SK-N-SH (cell line): Measurements from ENCODE around the gene ADAMTS15. TPM values are rescaled to one million over a fixed set of nuclear protein-coding genes. Genes with fewer than 3 reads are reported as not detected.

Source experiments
- CTCF ChIA-PET: fragments of 300-600, 350-600 bp; formaldehyde crosslinking; extraction: SDS; loops from one replicate; lab custom pipeline; 2021; lab: Yijun Ruan, JAX
- POLR2A ChIA-PET: fragments of 350-600 bp; sonication (Branson Sonifier 250); formaldehyde crosslinking; extraction: SDS; loops from one replicate; lab custom pipeline; 2020; ENCODE audit warnings: antibody characterized with exemption, inconsistent platforms; lab: Yijun Ruan, JAX
- DNase-seq: peaks from one replicate; pipeline ENCODE4 v3.0.0; 2012
- H2AFZ ChIP-seq: fragments of 200-600 bp; sonication (generic); 2 replicates; pipeline ENCODE4 v1.8.1; 2016; ENCODE audit warnings: antibody characterized with exemption, mild to moderate bottlenecking, low read depth
- H3F3A ChIP-seq: fragments of 200-600 bp; sonication (generic); replicated peaks from 2 replicates; pipeline ENCODE3; 2016; ENCODE audit warnings: antibody characterized with exemption, mild to moderate bottlenecking; ENCODE audit not compliant: insufficient read depth
- H3K27ac ChIP-seq, 2 experiments: fragments of 200-500 bp in 1 of 2; fragments of 200-600 bp in 1 of 2; sonication (Bioruptor generic) in 1 of 2; sonication (generic), shearing (Covaris generic) in 1 of 2; 2 replicates each; pipeline versions ENCODE4 v1.5.1 to v1.6.1; 2014 to 2016; ENCODE audit warnings: low read depth in 2 of 2, inconsistent platforms in 1 of 2, low read length in 1 of 2, mild to moderate bottlenecking in 1 of 2, mixed read lengths in 1 of 2
- H3K27me3 ChIP-seq: fragments of 200-600 bp; sonication (generic), shearing (Covaris generic); 2 replicates; pipeline ENCODE4 v1.6.1; 2016; ENCODE audit warnings: mixed run types; ENCODE audit not compliant: insufficient read depth
- H3K36me3 ChIP-seq, 2 experiments: fragments of 200-500 bp in 1 of 2; fragments of 200-600 bp in 1 of 2; sonication (Bioruptor generic) in 1 of 2; sonication (generic) in 1 of 2; replicated peaks in 1 of 2; 2 replicates each; pipeline versions ENCODE3 to v1.5.1; 2014 to 2016; ENCODE audit warnings: low read length in 1 of 2, mild to moderate bottlenecking in 1 of 2; ENCODE audit not compliant: insufficient read depth in 2 of 2, control insufficient read depth in 1 of 2
- H3K4me1 ChIP-seq, 2 experiments: fragments of 200-500 bp in 1 of 2; fragments of 200-600 bp in 1 of 2; sonication (Bioruptor generic) in 1 of 2; sonication (generic), shearing (Covaris generic) in 1 of 2; 2 replicates each; pipeline versions ENCODE4 v1.5.1 to v1.6.1; 2014 to 2016; ENCODE audit warnings: low read depth in 1 of 2, low read length in 1 of 2, mixed run types in 1 of 2; ENCODE audit not compliant: insufficient read depth in 2 of 2, control insufficient read depth in 1 of 2
- H3K4me2 ChIP-seq: fragments of 200-600 bp; sonication (generic), shearing (Covaris generic); 2 replicates; pipeline ENCODE4 v1.6.1; 2017; ENCODE audit warnings: mixed run types
- H3K4me3 ChIP-seq, 2 experiments: fragments of 200-500 bp in 1 of 2; fragments of 200-600 bp in 1 of 2; sonication (Bioruptor generic) in 1 of 2; sonication (generic), shearing (Covaris generic) in 1 of 2; 2 replicates each; pipeline versions ENCODE4 v1.5.1 to v1.8.1; 2014 to 2016; ENCODE audit warnings: low read depth in 2 of 2, inconsistent platforms in 1 of 2, low read length in 1 of 2, mild to moderate bottlenecking in 1 of 2, mixed read lengths in 1 of 2, moderate library complexity in 1 of 2
- H3K79me2 ChIP-seq: fragments of 200-600 bp; sonication (generic); 2 replicates; pipeline ENCODE4 v1.8.1; 2017; ENCODE audit warnings: mild to moderate bottlenecking; ENCODE audit not compliant: insufficient read depth
- H3K9ac ChIP-seq: fragments of 200-600 bp; sonication (generic); 2 replicates; pipeline ENCODE4 v1.6.1; 2017; ENCODE audit warnings: mixed run types
- H3K9me2 ChIP-seq: fragments of 200-600 bp; sonication (generic); 2 replicates; pipeline ENCODE4 v1.6.1; 2017; ENCODE audit warnings: mixed run types
- H3K9me3 ChIP-seq: fragments of 200-600 bp; sonication (generic); 2 replicates; pipeline ENCODE4 v1.6.1; 2017; ENCODE audit warnings: mixed run types, mild to moderate bottlenecking, moderate library complexity
- H4K20me1 ChIP-seq: fragments of 200-600 bp; sonication (generic); 2 replicates; pipeline ENCODE4 v1.6.1; 2017; ENCODE audit warnings: mild to moderate bottlenecking, mixed run types; ENCODE audit not compliant: insufficient read depth
- ELF1 ChIP-seq: IDR thresholded peaks from 2 replicates; pipeline ENCODE4 v1.4.0; 2012
- FOXM1 ChIP-seq: IDR thresholded peaks from 2 replicates; pipeline ENCODE4 v1.4.0; 2012; ENCODE audit warnings: low read depth, mild to moderate bottlenecking
- JUND ChIP-seq: IDR thresholded peaks from 2 replicates; pipeline ENCODE4 v1.4.0; 2012
- MAX ChIP-seq: IDR thresholded peaks from 2 replicates; pipeline ENCODE4 v1.4.0; 2012; ENCODE audit warnings: low read depth
- MXI1 ChIP-seq: IDR thresholded peaks from 2 replicates; pipeline ENCODE4 v1.6.1; 2012; ENCODE audit warnings: mild to moderate bottlenecking, low read depth, low read length, improper control_type of control experiment
- NFIC ChIP-seq: IDR thresholded peaks from 2 replicates; pipeline ENCODE4 v1.4.0; 2012; ENCODE audit warnings: borderline replicate concordance
- PBX3 ChIP-seq: IDR thresholded peaks from 2 replicates; pipeline ENCODE4; 2012
- RAD21 ChIP-seq: IDR thresholded peaks from 2 replicates; pipeline ENCODE4 v1.6.1; 2012; ENCODE audit warnings: mild to moderate bottlenecking, low read length
- RCOR1 ChIP-seq: fragments of 150-350 bp; IDR thresholded peaks from 2 replicates; pipeline ENCODE4 v1.6.1; 2017; ENCODE audit warnings: antibody characterized with exemption, low read length
- REST ChIP-seq: IDR thresholded peaks from 2 replicates; pipeline ENCODE4 v1.6.1; 2012; ENCODE audit warnings: mild to moderate bottlenecking, low read depth, low read length, moderate library complexity
- RXRA ChIP-seq: IDR thresholded peaks from 2 replicates; pipeline ENCODE4 v1.4.0; 2012; ENCODE audit warnings: low read depth, mild to moderate bottlenecking, borderline replicate concordance
- USF1 ChIP-seq: IDR thresholded peaks from 2 replicates; pipeline ENCODE4 v1.4.0; 2012; ENCODE audit warnings: low read depth, borderline replicate concordance
- USF2 ChIP-seq: fragments of 150-350 bp; IDR thresholded peaks from 2 replicates; pipeline ENCODE4 v1.6.1; 2017; ENCODE audit warnings: antibody characterized with exemption, low read length, low read depth, borderline replicate concordance
- YY1 ChIP-seq: IDR thresholded peaks from 2 replicates; pipeline ENCODE4 v1.4.0; 2012; ENCODE audit warnings: low read depth, mild to moderate bottlenecking
- ZBTB33 ChIP-seq: IDR thresholded peaks from 2 replicates; pipeline ENCODE4 v1.4.0; 2012; ENCODE audit warnings: low read depth, borderline replicate concordance
- WGBS: methylation state at CpG from one replicate; pipeline ENCODE4 v1.1.6; 2017; ENCODE audit warnings: low lambda C conversion rate; 5-methylcytosine and 5-hydroxymethylcytosine counted together
- polyA plus RNA-seq, 3 experiments: library from polyadenylated mRNA; depleted of rRNA; stranded (reverse); fragments of >200 nt; gene quantifications; 2 replicates each; pipeline ENCODE4 v1.2.3, GENCODE V29; 2012

ADAMTS15 gene
- polyA plus RNA-seq, 1 of the 3 experiments (the other 2 are of a cell fraction): 1.1 TPM

GRCh38 chr11:130459521-130459920 lies 11.1 kb downstream of the ADAMTS15 start (continued):
- TF ChIP-seq REST (no peak), RCOR1 (no peak), USF1 (no peak)

- no peak overlapping the region for H3K4me2 ChIP-seq
- DNase-seq: no peak
- WGBS: 75% methylated on average over 15 of the region's 31 CpGs
- H3K79me2 ChIP-seq: no peaks in the 10 kb centered on the region
- H3K4me1 ChIP-seq: no peaks in the 10 kb centered on the region
- H4K20me1 ChIP-seq: no peaks in the 10 kb centered on the region
- H3K36me3 ChIP-seq: no peaks in the 10 kb centered on the region
- no peaks in the 10 kb centered on the region for H3K9me2 ChIP-seq
- CTCF ChIA-PET: interaction anchor here (0.8 to 1.9 kb wide), 2 partner anchors 400 kb away, joined by 3 to 4 read pairs; no protein-coding TSS in a partner anchor
- no peak overlapping the region for H3K9ac ChIP-seq
- no peak overlapping the region for H2AFZ ChIP-seq
- H3K4me3 ChIP-seq: no peak overlapping the region
- H3K27ac ChIP-seq: no peak overlapping the region
- H3F3A ChIP-seq: no peaks in the 10 kb centered on the region
- H3K9me3 ChIP-seq: no peaks in the 10 kb centered on the region
- POLR2A ChIA-PET: no interaction called here
- no peaks in the 10 kb centered on the region for H3K27me3 ChIP-seq
- TF ChIP-seq PBX3 (no peak), YY1 (no peak), RAD21 (no peak), MAX (no peak), ELF1 (no peak), USF1 (no peak), MXI1 (no peak), FOXM1 (no peak), USF2 (no peak), ZBTB33 (no peak), NFIC (no peak), JUND (no peak), RXRA (no peak)
Observed at GRCh38 chr11:130462101-130462885, 13.8 kb downstream of the ADAMTS15 start.
